GM19372 (cell line): ENCODE data around the gene SP6.

Experiments
- ATAC-seq: cut with Tn5 transposase; IDR thresholded peaks from one replicate; pipeline ENCODE4 v1.9.1; 2021; ENCODE audit warnings: mild to moderate bottlenecking, low read depth, moderate library complexity; ENCODE audit not compliant: unreplicated experiment

Gene SP6

GRCh38 chr17:47857551-47858455 is 6.8 kb upstream of the SP6 start:
- no peak for ATAC-seq

- ATAC-seq, result no peak
These were observed 5.9 kb upstream of the SP6 start for GRCh38 chr17:47856830-47857229.

GRCh38 chr17:47855737-47856136 is 4.8 kb upstream of the SP6 start:
- no peak for ATAC-seq

- no peak for ATAC-seq
These were observed 2.7 kb upstream of the SP6 start for GRCh38 chr17:47853616-47854015.

- no peak for ATAC-seq
These were observed 1.4 kb upstream of the SP6 start for GRCh38 chr17:47852113-47852949.

- ATAC-seq, result no peak
These were observed 775 bp upstream of the SP6 start for GRCh38 chr17:47851764-47852112.

- no peak for ATAC-seq
These were observed 631 bp downstream of the SP6 start for GRCh38 chr17:47850373-47850691.

- no peak for ATAC-seq
These were observed 2.8 kb downstream of the SP6 start for GRCh38 chr17:47848198-47848513.

- ATAC-seq, result no peak
These were observed 3.4 kb downstream of the SP6 start for GRCh38 chr17:47847341-47848197.

GRCh38 chr17:47846716-47847340 is 4.1 kb downstream of the SP6 start:
- ATAC-seq, result no peak

GRCh38 chr17:47845716-47846075 is 5.3 kb downstream of the SP6 start:
- ATAC-seq, result no peak

GRCh38 chr17:47844814-47845715 is 5.9 kb downstream of the SP6 start:
- ATAC-seq, result no peak

GRCh38 chr17:47844227-47844626 is 6.7 kb downstream of the SP6 start:
- ATAC-seq, result no peak

- ATAC-seq, result no peak
These were observed 7.6 kb downstream of the SP6 start for GRCh38 chr17:47843391-47843730.

- no peak for ATAC-seq
These were observed 9.3 kb downstream of the SP6 start for GRCh38 chr17:47841488-47842291.

- ATAC-seq, result peak; percentile 88
These were observed 10.0 kb downstream of the SP6 start, which contains the start of gene SCRN2 for GRCh38 chr17:47840742-47841487. Gene SCRN2 (minus strand): TSS chr17:47841273. CDS start chr17:47840843, 430 bp downstream.

- ATAC-seq, result no peak
These were observed 10.8 kb downstream of the SP6 start for GRCh38 chr17:47840001-47840741.
